AG04450 (cell line): ENCODE data around the gene HGD. TPM values are rescaled to one million over a fixed set of nuclear protein-coding genes. Genes with fewer than 3 reads are reported as not detected.

ENCODE experiments used
- CTCF ChIA-PET: fragments of 300-600, 350-600 bp; formaldehyde crosslinking; extraction: SDS; loops from one replicate; lab custom pipeline; 2022; ENCODE audit warnings: antibody characterized with exemption, inconsistent platforms; lab: Charles Lee
- POLR2A ChIA-PET: fragments of 350-600 bp; formaldehyde crosslinking; extraction: SDS; loops from one replicate; lab custom pipeline; 2021; ENCODE audit warnings: antibody characterized with exemption, inconsistent platforms; lab: Yijun Ruan, JAX
- DNase-seq: peaks from one replicate; pipeline ENCODE4 v3.0.0-alpha.2; 2011; ENCODE audit warnings: low read depth, low spot score
- H3K27ac ChIP-seq: one replicate; pipeline ENCODE4 v1.5.1; 2012; ENCODE audit warnings: low read depth, low read length, control low read depth
- H3K27me3 ChIP-seq: one replicate; pipeline ENCODE4 v1.6.0; 2012; ENCODE audit warnings: low read length; ENCODE audit not compliant: control insufficient read depth, insufficient read depth
- H3K4me3 ChIP-seq: 2 replicates; pipeline ENCODE4 v1.5.1; 2011; ENCODE audit warnings: mild to moderate bottlenecking, low read depth, low read length, control low read depth
- H3K9me3 ChIP-seq: 2 replicates; pipeline ENCODE4 v1.5.1; 2012; ENCODE audit warnings: low read length; ENCODE audit not compliant: control insufficient read depth, insufficient read depth
- polyA plus RNA-seq: library from polyadenylated mRNA; depleted of rRNA; stranded (reverse); fragments of >200 nt; gene quantifications from 2 replicates; pipeline ENCODE4 v1.2.3, GENCODE V29; 2011
- TF ChIP-seq, protein P1 (sequence below): IDR thresholded peaks from 2 replicates; pipeline ENCODE4 v1.5.1; 2011; ENCODE audit warnings: low read depth, low read length, control low read depth, inconsistent platforms

The HGD gene
- polyA plus RNA-seq, 1 experiment = 0.14 TPM

DNA sequence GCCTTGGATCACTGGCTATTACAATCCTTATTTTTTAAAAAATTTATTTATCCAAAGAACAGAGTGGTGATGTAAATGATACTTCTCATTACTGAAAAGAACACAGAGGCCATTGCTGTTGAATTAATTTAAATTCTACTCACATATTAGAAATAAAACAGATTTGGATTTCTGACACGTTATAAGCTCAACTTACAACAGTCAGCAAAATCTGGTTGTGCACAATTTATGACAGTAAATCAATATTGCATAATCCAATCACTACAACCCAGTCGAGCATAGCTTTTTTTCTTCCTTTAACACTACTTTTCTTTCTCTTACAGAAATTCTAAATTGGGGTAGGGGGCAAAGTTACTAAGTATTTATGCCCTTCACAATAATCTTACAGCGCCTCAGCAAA is 17.3 kb upstream of the HGD start:
- TF ChIP-seq, protein P1, sequence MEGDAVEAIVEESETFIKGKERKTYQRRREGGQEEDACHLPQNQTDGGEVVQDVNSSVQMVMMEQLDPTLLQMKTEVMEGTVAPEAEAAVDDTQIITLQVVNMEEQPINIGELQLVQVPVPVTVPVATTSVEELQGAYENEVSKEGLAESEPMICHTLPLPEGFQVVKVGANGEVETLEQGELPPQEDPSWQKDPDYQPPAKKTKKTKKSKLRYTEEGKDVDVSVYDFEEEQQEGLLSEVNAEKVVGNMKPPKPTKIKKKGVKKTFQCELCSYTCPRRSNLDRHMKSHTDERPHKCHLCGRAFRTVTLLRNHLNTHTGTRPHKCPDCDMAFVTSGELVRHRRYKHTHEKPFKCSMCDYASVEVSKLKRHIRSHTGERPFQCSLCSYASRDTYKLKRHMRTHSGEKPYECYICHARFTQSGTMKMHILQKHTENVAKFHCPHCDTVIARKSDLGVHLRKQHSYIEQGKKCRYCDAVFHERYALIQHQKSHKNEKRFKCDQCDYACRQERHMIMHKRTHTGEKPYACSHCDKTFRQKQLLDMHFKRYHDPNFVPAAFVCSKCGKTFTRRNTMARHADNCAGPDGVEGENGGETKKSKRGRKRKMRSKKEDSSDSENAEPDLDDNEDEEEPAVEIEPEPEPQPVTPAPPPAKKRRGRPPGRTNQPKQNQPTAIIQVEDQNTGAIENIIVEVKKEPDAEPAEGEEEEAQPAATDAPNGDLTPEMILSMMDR = no peak
- CTCF ChIA-PET = interaction anchor here (0.7 kb wide), 2 partner anchors 34 to 140 kb away, joined by 3 read pairs; no protein-coding TSS in a partner anchor
- Histone ChIP-seq H3K9me3 (no peaks in the 10 kb centered on the region), H3K4me3 (no peak overlapping the region), H3K27me3 (no peaks in the 10 kb centered on the region), H3K27ac (no peak overlapping the region)
- POLR2A ChIA-PET = no interaction called here
- no peak for DNase-seq

GRCh38 chr3:120693439-120694171 is 11.6 kb upstream of the HGD start:
- CTCF ChIA-PET = interaction anchor here (1.0 to 2.8 kb wide), 4 partner anchors 9 to 135 kb away, joined by 3 to 11 read pairs (median 6); no protein-coding TSS in a partner anchor
- POLR2A ChIA-PET = interaction anchor here (0.6 to 2.3 kb wide), 4 partner anchors 15 to 243 kb away, joined by 3 to 8 read pairs (median 4); partner anchors contain the start of genes FSTL1, GTF2E1 and RABL3
- peak; percentile 48 for DNase-seq
- H3K9me3 ChIP-seq = no peaks in the 10 kb centered on the region
- no peaks in the 10 kb centered on the region for H3K27me3 ChIP-seq
- peak overlapping the region; percentile 42 for H3K27ac ChIP-seq
- no peak overlapping the region for H3K4me3 ChIP-seq
- TF ChIP-seq, protein P1 = no peak

- TF ChIP-seq, protein P1 = no peak
- no peak for DNase-seq
- no peak overlapping the region for H3K4me3 ChIP-seq
- no peak overlapping the region for H3K27ac ChIP-seq
- no peaks in the 10 kb centered on the region for H3K9me3 ChIP-seq
- ChIA-PET CTCF (interaction anchor here (1.1 kb wide), 1 partner anchor 122 kb away, joined by 5 read pairs; no protein-coding TSS in a partner anchor), POLR2A (no interaction called here)
- no peaks in the 10 kb centered on the region for H3K27me3 ChIP-seq
These were observed 7.4 kb upstream of the HGD start for GRCh38 chr3:120689395-120689794.

GRCh38 chr3:120688121-120688520 is 6.1 kb upstream of the HGD start:
- no peaks in the 10 kb centered on the region for H3K27me3 ChIP-seq
- ChIA-PET POLR2A (interaction anchor here (1.0 kb wide), 1 partner anchor 9 kb away, joined by 4 read pairs; no protein-coding TSS in a partner anchor), CTCF (interaction anchor here (1.4 to 1.8 kb wide), 2 partner anchors 9 to 107 kb away, joined by 5 read pairs; no protein-coding TSS in a partner anchor)
- H3K27ac ChIP-seq = peak overlapping the region; percentile 22
- TF ChIP-seq, protein P1 = no peak
- H3K9me3 ChIP-seq = no peaks in the 10 kb centered on the region
- DNase-seq = peak; percentile 24
- no peak overlapping the region for H3K4me3 ChIP-seq

DNA sequence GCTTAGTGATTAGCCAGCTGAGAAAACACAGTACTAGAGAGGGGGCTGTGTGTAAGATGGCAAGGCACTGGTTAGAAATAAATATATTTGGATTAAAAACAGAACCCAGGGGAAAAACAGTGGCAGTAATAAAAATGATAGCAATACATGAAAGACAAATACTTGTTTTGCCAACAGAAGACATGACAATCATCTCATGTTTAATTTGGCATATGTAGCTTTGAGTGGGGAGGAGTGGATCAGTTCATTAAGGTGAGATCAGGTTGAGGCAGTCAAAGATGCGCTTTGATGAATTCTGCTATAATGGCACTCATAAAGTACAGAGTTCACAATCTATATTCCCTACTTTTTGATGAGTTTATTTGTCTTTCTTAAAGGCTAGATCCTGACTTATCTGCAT is 3.4 kb upstream of the HGD start:
- ChIA-PET CTCF (no interaction called here), POLR2A (no interaction called here)
- no peak overlapping the region for H3K27ac ChIP-seq
- TF ChIP-seq, protein P1 = no peak
- H3K27me3 ChIP-seq = no peaks in the 10 kb centered on the region
- DNase-seq = no peak
- H3K4me3 ChIP-seq = no peak overlapping the region
- no peaks in the 10 kb centered on the region for H3K9me3 ChIP-seq
